ENCODE data around the gene CDH13.

The CDH13 gene

GRCh38 chr16:83791916-83792315 is 1165.1 kb downstream of the CDH13 start:
- TF ChIP-seq POLR2AphosphoS5 (IDR thresholded peaks at IDR 0.05; ENCODE audit: low read depth): no peak
- TF ChIP-seq, protein P1, sequence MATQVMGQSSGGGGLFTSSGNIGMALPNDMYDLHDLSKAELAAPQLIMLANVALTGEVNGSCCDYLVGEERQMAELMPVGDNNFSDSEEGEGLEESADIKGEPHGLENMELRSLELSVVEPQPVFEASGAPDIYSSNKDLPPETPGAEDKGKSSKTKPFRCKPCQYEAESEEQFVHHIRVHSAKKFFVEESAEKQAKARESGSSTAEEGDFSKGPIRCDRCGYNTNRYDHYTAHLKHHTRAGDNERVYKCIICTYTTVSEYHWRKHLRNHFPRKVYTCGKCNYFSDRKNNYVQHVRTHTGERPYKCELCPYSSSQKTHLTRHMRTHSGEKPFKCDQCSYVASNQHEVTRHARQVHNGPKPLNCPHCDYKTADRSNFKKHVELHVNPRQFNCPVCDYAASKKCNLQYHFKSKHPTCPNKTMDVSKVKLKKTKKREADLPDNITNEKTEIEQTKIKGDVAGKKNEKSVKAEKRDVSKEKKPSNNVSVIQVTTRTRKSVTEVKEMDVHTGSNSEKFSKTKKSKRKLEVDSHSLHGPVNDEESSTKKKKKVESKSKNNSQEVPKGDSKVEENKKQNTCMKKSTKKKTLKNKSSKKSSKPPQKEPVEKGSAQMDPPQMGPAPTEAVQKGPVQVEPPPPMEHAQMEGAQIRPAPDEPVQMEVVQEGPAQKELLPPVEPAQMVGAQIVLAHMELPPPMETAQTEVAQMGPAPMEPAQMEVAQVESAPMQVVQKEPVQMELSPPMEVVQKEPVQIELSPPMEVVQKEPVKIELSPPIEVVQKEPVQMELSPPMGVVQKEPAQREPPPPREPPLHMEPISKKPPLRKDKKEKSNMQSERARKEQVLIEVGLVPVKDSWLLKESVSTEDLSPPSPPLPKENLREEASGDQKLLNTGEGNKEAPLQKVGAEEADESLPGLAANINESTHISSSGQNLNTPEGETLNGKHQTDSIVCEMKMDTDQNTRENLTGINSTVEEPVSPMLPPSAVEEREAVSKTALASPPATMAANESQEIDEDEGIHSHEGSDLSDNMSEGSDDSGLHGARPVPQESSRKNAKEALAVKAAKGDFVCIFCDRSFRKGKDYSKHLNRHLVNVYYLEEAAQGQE (IDR thresholded peaks at IDR 0.05; ENCODE audit: insufficient replicate concordance, low read depth): no peak
- no peak for TF ChIP-seq GABPA (IDR thresholded peaks at IDR 0.05; ENCODE audit: low read depth)
- TF ChIP-seq CTCF (IDR thresholded peaks at IDR 0.05; ENCODE audit: insufficient read depth, low read length): no peak
- no peak for TF ChIP-seq SPI1 (IDR thresholded peaks at IDR 0.05; ENCODE audit: borderline replicate concordance, low read depth)
- Histone ChIP-seq H3K27ac (replicated peaks) (no peak overlapping the region), H3K4me3 (replicated peaks; ENCODE audit: insufficient read depth, low read length) (no peak overlapping the region), H3K27me3 (ENCODE audit: insufficient read depth, poor library complexity, severe bottlenecking) (no peaks in the 10 kb centered on the region)
- DNase-seq (ENCODE audit: low read depth in 1 of 2, low spot score in 1 of 2): no peak

- DNase-seq (ENCODE audit: low read depth in 1 of 2, low spot score in 1 of 2): no peak
- TF ChIP-seq CTCF (IDR thresholded peaks at IDR 0.05; ENCODE audit: insufficient read depth, low read length): no peak
- TF ChIP-seq POLR2AphosphoS5 (IDR thresholded peaks at IDR 0.05; ENCODE audit: low read depth): no peak
- TF ChIP-seq GABPA (IDR thresholded peaks at IDR 0.05; ENCODE audit: low read depth): no peak
- TF ChIP-seq, protein P1 (IDR thresholded peaks at IDR 0.05; ENCODE audit: insufficient replicate concordance, low read depth): no peak
- TF ChIP-seq SPI1 (IDR thresholded peaks at IDR 0.05; ENCODE audit: borderline replicate concordance, low read depth): no peak
- Histone ChIP-seq H3K4me3 (replicated peaks; ENCODE audit: insufficient read depth, low read length) (no peak overlapping the region), H3K27me3 (ENCODE audit: insufficient read depth, poor library complexity, severe bottlenecking) (no peaks in the 10 kb centered on the region), H3K27ac (replicated peaks) (no peak overlapping the region)
These were observed 1165.6 kb downstream of the CDH13 start for GRCh38 chr16:83792391-83792790.

DNA sequence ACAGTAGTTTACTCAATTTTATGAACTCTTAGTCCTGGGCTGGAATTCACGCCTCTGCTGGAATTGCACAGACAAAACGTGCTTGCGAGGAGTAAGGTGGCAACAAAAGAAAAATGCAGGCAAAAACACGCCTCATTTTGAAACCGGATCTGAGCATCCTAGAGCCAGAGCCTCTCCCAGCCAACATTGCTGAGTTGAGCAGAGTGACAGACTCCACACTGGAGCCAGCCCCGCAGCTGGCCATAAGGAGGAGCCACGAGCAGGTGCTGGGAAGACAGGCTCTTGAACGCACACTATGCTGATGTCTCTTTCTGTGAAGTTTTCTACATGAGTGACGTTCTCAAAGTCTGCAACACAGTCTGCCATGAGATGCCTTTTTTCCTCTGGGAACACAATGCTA is 1166.4 kb downstream of the CDH13 start:
- no peak for DNase-seq (ENCODE audit: low read depth in 1 of 2, low spot score in 1 of 2)
- no peak overlapping the region for H3K27ac ChIP-seq (replicated peaks)
- TF ChIP-seq GABPA (IDR thresholded peaks at IDR 0.05; ENCODE audit: low read depth) (no peak), POLR2AphosphoS5 (IDR thresholded peaks at IDR 0.05; ENCODE audit: low read depth) (no peak), CTCF (IDR thresholded peaks at IDR 0.05; ENCODE audit: insufficient read depth, low read length) (no peak), SPI1 (IDR thresholded peaks at IDR 0.05; ENCODE audit: borderline replicate concordance, low read depth) (no peak)
- TF ChIP-seq, protein P1 (IDR thresholded peaks at IDR 0.05; ENCODE audit: insufficient replicate concordance, low read depth): no peak
- H3K4me3 ChIP-seq (replicated peaks; ENCODE audit: insufficient read depth, low read length): no peak overlapping the region
- H3K27me3 ChIP-seq (ENCODE audit: insufficient read depth, poor library complexity, severe bottlenecking): no peaks in the 10 kb centered on the region
